A673 (cell line): Measurements from ENCODE around the gene STK17B.

Source experiments
- EZH2 ChIP-seq: fragments of 200-600 bp; sonication (generic); IDR thresholded peaks from 2 replicates; pipeline ENCODE4 v1.6.1; 2017; ENCODE audit warnings: borderline replicate concordance, low read depth, mild to moderate bottlenecking, mixed read lengths, antibody characterized with exemption, low read length; ENCODE audit not compliant: poor library complexity, severe bottlenecking
- TF ChIP-seq, protein P1 (sequence below): fragments of 300-800, 200-600 bp; sonication (generic); conservative IDR thresholded peaks from 2 replicates; pipeline ENCODE4 v1.5.1; 2017; ENCODE audit warnings: low read depth, mild to moderate bottlenecking, antibody characterized with exemption, low read length, moderate library complexity, mixed read lengths

- TF ChIP-seq, protein P1, sequence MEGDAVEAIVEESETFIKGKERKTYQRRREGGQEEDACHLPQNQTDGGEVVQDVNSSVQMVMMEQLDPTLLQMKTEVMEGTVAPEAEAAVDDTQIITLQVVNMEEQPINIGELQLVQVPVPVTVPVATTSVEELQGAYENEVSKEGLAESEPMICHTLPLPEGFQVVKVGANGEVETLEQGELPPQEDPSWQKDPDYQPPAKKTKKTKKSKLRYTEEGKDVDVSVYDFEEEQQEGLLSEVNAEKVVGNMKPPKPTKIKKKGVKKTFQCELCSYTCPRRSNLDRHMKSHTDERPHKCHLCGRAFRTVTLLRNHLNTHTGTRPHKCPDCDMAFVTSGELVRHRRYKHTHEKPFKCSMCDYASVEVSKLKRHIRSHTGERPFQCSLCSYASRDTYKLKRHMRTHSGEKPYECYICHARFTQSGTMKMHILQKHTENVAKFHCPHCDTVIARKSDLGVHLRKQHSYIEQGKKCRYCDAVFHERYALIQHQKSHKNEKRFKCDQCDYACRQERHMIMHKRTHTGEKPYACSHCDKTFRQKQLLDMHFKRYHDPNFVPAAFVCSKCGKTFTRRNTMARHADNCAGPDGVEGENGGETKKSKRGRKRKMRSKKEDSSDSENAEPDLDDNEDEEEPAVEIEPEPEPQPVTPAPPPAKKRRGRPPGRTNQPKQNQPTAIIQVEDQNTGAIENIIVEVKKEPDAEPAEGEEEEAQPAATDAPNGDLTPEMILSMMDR: no peak
- TF ChIP-seq EZH2: no peak
These were observed 71.5 kb downstream of the STK17B start for GRCh38 chr2:196099916-196100315.
